GM10266 (cell line): ENCODE measurements around the gene PLEKHA5.
"Not testable (repeated sequence)": the region's sequence is repeated elsewhere in the genome, so short reads cannot be mapped to it uniquely, and the experiment has no call there.

ENCODE experiments used
- DNase-seq: peaks from one replicate; pipeline ENCODE4 v3.0.0; 2012; ENCODE audit errors: extremely low spot score
- CTCF ChIP-seq: IDR thresholded peaks from 2 replicates; pipeline ENCODE4 v1.5.1; 2012; ENCODE audit warnings: mild to moderate bottlenecking, low read depth; ENCODE audit not compliant: control insufficient read depth, insufficient read depth; ENCODE audit errors: missing control alignments

PLEKHA5 gene

GRCh38 chr12:19322376-19322775, 192.8 kb downstream of the PLEKHA5 start:
- no peak for DNase-seq

GRCh38 chr12:19323805-19324204, 194.3 kb downstream of the PLEKHA5 start:
- no peak for TF ChIP-seq CTCF
- no peak for DNase-seq

More at GRCh38 chr12:19322376-19322775, 192.8 kb downstream of the PLEKHA5 start:
- TF ChIP-seq CTCF = no peak

GRCh38 chr12:19326102-19326501, 196.6 kb downstream of the PLEKHA5 start:
- DNase-seq = no peak
- TF ChIP-seq CTCF = no peak

- no peak for DNase-seq
- no peak for TF ChIP-seq CTCF
Measured at GRCh38 chr12:19332196-19332595, 202.7 kb downstream of the PLEKHA5 start.

- TF ChIP-seq CTCF = no peak
- DNase-seq = no peak
Measured at GRCh38 chr12:19338405-19338804, 208.9 kb downstream of the PLEKHA5 start.

GRCh38 chr12:19350850-19351249, 221.3 kb downstream of the PLEKHA5 start:
- DNase-seq = not testable (repeated sequence)

GRCh38 chr12:19351346-19351745, 221.8 kb downstream of the PLEKHA5 start:
- no peak for DNase-seq
- no peak for TF ChIP-seq CTCF

- no peak for TF ChIP-seq CTCF
- no peak for DNase-seq
Measured at GRCh38 chr12:19369691-19370148, 240.2 kb downstream of the PLEKHA5 start.
